Cortex of kidney (tissue), 1 donor: ENCODE measurements around the gene TSSK3.

Source experiments
- DNase-seq: peaks from one replicate; lab custom pipeline; 2025; lab: John Stamatoyannopoulos, UW

TSSK3 gene, protein sequence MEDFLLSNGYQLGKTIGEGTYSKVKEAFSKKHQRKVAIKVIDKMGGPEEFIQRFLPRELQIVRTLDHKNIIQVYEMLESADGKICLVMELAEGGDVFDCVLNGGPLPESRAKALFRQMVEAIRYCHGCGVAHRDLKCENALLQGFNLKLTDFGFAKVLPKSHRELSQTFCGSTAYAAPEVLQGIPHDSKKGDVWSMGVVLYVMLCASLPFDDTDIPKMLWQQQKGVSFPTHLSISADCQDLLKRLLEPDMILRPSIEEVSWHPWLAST

GRCh38 chr1:32362474-32363313, at the start of gene TSSK3, which contains the start of gene FAM229A:
Gene TSSK3 (plus strand): TSS chr1:32362539. CDS start chr1:32362702, 163 bp downstream.
Gene FAM229A (minus strand): TSS chr1:32362485. CDS start chr1:32362091, 394 bp downstream.
- DNase-seq = no peak

- no peak for DNase-seq
These were observed 45.4 kb upstream of the TSSK3 start for GRCh38 chr1:32316903-32317277.

DNA sequence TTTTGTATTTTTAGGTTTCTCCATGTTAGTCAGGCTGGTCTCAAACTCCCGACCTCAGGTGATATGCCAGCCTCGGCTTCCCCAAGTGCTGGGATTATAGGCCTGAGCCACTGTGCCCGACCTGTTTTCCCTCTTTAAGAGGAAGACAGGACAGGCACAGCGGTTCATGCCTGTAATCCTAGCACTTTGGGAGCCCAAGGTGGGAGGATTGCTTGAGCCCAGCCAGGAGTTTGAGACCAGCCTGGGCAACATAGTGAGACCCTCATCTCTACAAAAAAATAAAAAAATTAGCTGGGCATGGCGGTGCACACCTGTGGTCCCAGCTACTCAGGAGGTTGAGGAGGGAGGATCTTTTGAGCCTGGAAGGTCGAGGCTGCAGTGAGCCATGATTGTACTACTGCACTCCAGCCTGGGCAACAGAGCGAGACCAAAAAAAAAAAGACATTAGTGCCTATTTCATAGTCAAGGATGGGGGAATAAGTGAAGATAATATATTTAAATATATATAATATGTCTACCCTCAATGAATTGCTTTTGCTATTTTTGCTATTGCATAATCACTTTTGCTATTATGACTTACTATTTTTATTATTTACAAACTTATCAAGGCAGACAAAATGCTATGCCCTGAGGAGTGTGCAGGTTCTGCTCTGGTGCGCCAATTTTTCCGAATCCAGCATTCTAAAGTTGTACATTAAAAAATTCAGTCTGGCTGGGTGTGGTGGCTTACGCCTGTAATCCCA, 44.0 kb upstream of the TSSK3 start:
- no peak for DNase-seq

- DNase-seq = no peak
These were observed 40.5 kb upstream of the TSSK3 start for GRCh38 chr1:32321712-32322291.

DNA sequence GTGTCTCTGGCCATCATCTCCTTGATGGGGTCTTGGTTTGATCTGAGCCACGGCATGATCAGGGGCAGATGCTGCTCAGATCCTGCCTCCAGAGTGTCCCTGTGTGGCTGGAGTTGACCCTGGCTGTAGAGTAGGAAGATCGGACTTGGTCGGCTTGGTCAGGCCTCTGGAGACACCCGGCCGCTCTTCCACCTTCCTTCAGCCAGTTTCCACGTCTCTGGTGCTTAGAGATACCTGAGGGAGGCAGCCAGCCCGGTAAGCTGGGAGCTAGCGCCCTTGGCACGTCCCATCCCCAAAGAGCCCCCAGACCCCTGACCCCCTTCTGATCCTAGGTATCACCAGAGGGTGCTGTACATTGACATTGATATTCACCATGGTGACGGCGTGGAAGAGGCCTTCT, 35.1 kb upstream of the TSSK3 start:
- DNase-seq = no peak

- no peak for DNase-seq
These were observed 32.3 kb upstream of the TSSK3 start for GRCh38 chr1:32329931-32330466.

GRCh38 chr1:32330558-32331151, 31.7 kb upstream of the TSSK3 start:
- no peak for DNase-seq

DNA sequence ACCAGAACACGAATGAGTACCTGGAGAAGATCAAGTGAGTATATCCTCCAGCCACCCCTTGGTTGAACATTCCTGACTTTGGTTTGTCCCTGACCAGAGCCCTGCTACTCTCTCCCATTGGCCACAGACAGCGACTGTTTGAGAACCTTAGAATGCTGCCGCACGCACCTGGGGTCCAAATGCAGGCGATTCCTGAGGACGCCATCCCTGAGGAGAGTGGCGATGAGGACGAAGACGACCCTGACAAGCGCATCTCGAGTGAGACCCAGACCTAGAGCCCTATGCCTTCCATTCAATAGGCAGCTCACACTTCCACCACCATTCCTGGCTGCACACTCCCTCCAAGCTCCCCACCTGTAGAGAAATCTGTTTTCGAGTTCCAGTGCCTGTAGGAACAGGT, 30.8 kb upstream of the TSSK3 start:
- DNase-seq = no peak

DNA sequence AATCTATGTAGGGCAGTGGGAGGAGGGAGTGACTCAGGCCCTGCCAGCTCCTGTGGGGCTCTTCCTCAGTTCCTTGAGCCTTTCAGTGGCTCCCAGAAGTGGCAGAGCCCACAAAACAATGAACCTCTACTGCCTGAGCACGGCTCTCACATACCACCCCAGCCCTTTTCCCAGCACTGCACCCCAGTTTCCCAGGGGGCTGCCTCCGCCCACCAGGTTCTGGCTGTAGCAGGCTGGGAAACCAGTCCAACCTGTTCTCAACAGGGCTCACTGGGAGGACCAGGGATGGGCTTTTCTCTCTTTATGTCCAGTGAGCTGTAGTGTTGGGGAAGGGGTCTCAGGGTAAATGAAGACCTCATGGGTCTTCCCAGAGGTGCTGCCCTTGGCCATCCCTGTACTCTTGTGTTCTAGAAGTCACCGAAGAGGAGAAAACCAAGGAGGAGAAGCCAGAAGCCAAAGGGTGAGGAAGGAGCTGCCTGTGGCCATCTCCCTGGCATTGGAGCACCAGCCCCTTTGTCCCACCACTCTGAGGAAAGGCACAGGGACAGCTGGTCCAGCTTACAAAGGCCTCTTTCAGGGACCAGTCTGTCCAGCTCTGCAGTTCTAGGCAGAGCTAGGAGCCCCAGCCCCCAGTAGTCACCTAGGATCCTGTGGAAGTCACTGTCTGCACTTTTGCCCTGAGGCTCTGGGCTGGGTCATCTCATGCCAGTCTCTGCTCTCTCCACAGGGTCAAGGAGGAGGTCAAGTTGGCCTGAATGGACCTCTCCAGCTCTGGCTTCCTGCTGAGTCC, 29.9 kb upstream of the TSSK3 start:
- DNase-seq = no peak

DNA sequence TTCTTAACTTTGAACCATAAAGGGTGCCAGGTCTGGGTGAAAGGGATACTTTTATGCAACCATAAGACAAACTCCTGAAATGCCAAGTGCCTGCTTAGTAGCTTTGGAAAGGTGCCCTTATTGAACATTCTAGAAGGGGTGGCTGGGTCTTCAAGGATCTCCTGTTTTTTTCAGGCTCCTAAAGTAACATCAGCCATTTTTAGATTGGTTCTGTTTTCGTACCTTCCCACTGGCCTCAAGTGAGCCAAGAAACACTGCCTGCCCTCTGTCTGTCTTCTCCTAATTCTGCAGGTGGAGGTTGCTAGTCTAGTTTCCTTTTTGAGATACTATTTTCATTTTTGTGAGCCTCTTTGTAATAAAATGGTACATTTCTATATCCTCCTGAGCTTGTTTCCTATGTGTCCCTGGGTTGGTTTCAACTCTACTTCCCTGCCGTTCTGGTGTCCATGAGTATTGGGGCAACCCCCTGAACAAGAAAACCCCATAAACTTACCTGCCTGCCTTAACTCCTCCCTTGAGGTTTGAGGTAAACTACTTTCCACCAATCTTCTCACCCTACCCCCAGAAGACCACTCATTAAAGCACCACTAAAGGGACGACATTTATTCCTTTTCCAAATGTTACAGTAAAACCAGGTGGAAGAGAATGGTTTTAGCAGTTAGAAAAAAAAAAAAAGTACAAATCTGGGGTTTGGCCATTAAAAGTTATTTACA, 28.9 kb upstream of the TSSK3 start:
- no peak for DNase-seq

DNA sequence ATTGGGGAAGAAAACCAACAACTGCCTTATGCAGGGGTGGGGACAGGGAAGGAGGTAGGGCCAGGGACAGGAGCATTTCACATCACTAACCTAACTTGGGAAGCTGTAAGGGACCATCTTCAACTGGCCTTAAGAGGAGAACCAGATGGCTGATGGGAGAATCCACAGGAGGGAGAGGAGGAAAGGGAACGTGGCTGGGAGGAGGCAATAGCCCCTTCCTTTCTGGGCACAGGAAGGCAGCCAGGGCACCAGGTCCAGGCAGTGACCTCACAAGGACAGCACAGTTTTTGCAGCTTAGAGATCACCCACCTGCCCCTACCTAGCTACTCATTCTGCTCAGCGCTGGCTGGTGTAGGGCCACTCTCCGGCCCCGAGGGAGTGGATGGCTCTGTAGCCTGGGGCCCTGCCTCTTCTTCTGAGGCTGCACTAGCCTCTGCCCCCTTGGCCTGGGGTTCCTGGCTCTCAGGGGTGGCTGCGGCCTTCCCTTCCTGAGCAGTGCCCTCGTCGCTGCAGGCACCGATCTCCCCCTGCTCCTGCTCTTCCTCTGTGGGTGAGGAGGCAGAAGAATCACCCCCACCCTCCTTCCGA, 28.0 kb upstream of the TSSK3 start:
- no peak for DNase-seq

GRCh38 chr1:32334864-32335534, 27.3 kb upstream of the TSSK3 start:
- no peak for DNase-seq

DNA sequence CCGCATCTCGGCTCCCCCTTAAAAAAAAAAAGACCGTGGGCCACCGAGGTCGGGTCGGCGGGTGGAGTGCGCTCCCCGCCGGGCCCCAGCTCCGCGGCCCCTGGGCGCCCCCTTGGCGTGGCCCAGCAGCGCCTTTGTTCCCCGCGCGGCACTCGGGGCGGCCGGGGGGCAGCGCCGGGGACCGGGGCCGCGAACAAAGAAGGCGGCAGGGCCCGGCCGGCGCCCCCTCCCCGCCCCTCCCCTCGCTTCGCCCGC, 26.9 kb upstream of the TSSK3 start:
- DNase-seq = no peak

- DNase-seq = no peak
These were observed 26.3 kb upstream of the TSSK3 start, which contains the start of gene MARCKSL1 for GRCh38 chr1:32335790-32336590. Gene MARCKSL1 (minus strand): TSS chr1:32336233. CDS start chr1:32336033, 200 bp downstream.

DNA sequence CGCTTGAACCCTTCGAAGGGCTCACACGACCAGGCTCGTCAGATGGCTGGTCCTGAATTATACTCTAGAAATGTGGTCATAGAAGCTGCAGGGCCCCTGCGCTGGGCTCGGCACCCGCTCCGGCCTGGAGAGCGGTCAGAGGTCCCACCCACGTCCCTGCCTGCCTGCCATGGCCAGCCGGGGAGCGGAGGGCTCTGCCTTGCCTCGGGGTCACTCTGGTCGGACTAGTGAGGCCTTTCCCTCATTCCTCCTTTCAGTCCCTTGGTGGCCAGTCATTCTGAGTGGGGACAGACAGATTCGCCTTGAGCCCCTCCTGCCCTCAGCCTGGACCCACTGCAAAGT, 25.8 kb upstream of the TSSK3 start:
- no peak for DNase-seq

DNA sequence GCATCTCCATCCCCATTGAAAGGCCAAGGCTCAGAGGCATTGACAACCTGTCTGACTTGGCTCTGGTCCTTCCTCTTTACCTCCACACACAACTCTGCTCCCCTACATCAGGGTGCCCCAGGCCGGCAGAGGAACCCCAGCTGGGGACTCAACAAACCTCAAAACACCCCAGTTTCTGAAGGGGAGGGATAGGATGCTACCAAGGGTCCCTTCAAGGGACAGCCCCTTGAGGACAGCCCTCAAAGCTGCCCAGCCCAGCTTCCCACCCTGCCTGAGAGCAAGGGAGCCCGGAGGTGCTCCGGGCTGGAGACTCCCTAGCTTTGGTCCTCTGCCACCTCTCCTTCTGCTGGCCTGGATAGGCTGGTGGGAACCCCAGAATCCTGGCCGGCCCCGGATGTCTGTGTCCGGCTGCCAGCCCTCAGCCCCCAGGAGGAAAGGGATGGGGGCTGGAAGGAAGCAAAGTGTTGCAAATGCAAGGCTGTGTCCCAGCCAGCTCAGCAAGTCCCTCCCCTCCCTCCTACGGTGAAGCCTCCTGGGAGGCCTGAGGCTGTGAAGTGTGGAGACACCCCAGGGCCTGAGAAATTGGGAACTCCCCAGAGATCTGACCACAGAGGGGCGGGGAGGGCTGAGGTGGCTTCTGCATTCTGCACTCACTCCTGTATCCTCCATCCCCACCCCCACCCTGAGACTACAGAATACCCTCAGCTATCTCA, 25.2 kb upstream of the TSSK3 start:
- no peak for DNase-seq

- no peak for DNase-seq
These were observed 24.3 kb upstream of the TSSK3 start for GRCh38 chr1:32337855-32338636.
